NCI-H1092 treated with DMSO at 0.1 percent for 48 hours (cell line): ENCODE results near the gene ELK4.

Experiments used
- DNase-seq: peaks from one replicate; lab custom pipeline; 2025; lab: John Stamatoyannopoulos, UW

Gene ELK4

DNA sequence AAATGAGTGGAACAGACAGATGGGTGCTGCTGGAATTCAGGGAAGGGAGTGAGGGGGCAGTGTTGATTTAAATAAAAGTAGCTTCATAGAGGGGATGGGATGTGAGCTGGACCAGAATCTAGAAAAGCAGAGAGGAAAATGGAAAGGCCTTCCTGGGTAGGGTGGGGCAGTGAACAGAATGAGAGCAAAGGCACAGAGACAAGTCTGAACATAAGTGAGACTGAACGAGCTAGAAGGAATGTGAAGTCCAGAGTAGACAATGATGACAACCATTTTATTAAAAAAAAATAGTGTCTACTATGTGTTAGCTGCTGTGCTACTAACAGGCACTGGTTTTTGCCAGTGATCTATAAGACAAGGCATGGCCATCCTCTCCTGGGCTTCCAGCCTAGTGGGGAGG, 36.0 kb downstream of the ELK4 start:
- DNase-seq, result no peak

DNA sequence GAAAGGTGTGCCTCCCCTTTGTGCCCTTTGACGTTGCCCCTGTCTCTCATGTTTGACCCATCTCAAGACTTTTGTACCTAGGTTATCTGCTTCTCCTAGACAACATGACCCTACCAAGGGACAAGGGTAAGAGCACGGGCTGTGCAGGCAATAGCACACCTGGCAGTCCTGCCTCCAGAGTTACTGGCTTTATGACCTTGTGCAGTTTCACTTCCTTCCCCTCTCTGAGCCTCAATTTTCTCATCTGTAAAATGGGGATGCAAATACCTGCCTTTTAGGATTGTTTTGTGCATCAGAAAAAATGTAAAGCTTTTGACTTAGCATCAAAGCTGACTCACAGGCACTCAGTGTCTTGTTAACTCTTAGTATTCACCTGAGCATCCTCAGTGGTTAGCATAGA, 36.4 kb downstream of the ELK4 start:
- DNase-seq, result no peak

DNA sequence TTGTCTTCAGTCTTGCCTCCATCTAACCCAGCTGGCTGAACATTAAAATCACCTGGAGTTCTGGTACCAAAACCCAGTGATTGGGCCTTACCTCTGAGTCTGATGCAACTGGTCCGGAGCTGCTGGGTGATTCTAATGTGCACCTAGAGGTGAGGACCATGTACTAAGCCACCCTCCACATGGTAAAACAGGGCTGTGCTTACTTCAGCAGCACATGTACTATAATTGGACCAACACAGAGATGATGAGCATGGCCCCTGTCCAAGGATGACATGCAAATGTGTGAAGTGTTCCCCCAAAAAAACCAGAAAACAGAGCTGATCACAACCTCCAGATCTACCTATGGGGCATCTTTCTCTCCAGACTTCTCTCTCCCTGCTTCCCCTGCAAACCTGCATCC, 37.0 kb downstream of the ELK4 start:
- DNase-seq, result no peak

DNA sequence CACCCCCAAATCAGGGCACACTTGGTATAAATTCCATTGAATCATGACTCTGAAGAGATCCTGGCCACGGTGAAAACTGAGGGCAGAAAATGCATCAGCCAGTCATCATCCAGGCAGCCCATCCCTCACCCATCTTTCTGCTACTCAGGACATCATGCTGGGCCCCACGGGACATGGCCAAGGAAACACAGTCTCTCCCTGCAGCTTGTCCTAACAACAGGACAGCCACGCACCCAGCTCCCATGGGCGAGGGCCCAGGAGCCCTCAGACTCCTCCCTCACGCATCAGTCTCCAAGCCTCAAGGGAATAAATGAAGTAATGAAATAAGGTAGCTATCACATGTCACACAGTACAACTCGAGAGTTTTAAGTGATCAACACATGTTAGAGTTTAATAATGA, 37.8 kb downstream of the ELK4 start:
- DNase-seq, result no peak

DNA sequence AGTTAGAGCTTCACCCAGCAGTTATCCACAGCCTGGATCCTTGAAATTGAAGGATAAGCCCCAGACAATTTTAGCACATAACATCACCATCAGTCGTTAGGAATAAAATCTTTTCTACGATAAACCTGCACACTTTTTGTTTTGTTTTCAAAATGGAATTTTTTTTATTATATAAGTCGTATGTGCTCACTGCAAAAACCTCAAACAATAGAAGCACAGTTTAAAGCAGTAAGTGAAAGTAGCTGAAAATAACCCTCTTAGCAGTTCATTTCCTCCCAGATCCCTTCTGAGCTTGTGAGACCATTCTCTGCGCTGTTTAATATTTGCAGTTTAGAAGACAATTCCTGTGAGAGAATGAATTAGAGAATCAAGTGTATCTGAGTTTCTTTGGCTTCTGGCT, 38.3 kb downstream of the ELK4 start:
- no peak for DNase-seq

DNA sequence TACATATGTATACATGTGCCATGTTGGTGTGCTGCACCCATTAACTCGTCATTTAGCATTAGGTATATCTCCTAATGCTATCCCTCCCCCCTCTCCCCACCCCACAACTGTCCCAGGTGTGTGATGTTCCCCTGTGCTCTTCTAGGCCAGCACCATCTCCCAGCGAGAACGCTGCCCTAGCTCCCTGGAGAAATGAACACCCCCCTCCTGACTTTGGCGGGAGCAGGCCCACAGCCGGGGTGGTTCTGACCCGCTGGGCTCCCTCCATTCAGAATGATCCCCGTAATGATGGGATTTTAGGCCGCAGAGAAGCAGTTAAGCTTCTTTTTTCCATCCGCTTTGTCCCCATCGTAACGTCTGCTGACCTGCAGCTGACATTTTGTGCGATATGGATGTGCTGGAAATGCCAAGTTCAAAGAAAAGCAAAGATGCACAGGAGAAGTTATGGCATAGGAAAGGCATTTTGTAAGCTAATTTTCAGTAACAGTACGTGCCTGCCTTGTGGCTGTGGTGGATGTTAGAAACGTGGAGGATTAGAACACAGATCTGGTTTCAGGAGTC, 39.3 kb downstream of the ELK4 start:
- DNase-seq, result no peak

DNA sequence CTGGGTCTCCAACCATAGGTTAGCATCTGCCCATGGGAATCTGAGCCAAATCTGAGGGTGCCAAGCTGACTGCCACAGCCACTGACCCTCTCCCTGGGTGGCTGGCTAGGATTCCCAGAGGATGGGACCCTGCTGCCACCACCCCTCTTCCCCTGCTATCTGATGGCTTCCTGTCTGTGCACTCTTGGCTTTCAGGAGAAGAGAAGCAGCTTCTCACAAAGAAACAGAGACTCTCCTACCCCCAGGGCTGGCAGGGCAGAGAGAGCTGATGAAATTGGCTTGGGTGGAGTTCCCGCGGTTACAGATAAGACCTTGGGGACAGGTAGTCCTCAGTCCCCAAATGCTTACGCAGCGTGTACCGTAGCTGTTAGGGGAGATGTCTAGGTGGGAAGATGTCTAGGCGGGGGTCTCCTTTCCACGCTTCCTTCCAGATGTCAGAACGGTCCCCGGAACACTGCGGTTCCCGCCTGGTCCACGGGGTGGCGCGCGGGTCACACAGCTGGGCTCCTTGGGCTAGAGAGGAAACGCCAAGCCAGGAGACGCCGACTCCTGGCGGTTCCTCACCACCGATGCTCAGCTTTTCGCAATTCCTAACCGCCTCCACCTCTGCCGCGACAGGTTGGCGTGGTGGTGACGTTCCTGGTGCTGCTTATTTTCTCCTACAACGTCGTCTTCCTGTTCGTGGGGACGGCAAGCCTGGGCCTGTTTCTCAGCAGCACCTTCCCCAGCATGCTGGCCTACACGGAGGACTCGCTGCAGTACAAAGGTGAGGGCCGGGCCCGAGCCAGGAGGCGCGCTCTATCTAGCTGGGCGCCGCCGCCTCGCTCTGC, 40.1 kb downstream of the ELK4 start:
- peak; percentile 87 for DNase-seq

DNA sequence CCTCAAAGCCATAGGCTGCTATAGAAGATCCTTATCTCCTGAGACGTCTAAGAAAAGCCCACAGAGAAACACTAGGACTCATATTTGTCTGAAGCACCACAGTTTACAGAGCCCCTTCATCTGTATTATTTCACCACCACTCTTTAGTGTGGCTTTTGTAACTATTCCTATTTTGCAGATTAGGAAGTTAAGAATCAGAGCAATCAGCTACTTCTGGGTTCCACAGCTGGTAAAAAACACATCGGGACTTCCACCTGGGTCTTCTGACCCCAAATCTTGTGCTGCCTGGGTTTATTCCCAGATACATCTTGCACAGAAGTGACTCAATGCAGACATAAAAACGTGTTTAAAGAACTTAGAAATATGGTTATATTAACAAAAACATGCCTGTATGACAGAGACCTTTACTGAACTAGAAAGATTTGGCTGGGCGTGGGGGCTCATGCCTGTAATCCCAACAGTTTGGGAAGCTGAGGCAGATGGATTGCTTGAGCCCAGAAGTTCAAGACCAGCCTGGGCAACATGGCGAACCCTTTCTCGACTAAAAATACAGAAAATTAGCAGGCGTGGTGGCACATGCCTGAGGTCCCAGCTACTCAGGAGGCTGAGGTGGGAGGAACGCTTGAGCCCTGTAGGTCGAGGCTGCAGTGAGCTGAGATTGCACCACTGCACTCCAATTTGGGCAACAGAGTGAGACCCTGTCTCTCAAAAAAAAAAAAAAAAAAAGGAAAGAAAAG, 40.9 kb downstream of the ELK4 start:
- no peak for DNase-seq

DNA sequence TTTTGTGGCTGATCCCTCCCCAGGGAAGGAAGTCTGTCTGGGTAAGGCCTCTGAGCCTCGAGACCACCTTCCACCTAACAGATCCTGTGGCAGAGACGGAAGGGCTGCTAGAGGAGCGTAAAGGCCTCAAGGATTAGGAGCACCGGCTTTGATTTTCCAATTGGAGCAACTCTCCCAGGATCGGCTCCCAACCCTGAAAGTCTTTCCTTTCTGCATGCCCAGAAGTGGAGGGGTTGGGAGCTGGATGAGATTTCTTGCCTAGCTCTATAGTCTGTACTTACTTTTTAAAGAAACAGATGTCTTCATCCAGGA, 41.4 kb downstream of the ELK4 start:
- no peak for DNase-seq

DNA sequence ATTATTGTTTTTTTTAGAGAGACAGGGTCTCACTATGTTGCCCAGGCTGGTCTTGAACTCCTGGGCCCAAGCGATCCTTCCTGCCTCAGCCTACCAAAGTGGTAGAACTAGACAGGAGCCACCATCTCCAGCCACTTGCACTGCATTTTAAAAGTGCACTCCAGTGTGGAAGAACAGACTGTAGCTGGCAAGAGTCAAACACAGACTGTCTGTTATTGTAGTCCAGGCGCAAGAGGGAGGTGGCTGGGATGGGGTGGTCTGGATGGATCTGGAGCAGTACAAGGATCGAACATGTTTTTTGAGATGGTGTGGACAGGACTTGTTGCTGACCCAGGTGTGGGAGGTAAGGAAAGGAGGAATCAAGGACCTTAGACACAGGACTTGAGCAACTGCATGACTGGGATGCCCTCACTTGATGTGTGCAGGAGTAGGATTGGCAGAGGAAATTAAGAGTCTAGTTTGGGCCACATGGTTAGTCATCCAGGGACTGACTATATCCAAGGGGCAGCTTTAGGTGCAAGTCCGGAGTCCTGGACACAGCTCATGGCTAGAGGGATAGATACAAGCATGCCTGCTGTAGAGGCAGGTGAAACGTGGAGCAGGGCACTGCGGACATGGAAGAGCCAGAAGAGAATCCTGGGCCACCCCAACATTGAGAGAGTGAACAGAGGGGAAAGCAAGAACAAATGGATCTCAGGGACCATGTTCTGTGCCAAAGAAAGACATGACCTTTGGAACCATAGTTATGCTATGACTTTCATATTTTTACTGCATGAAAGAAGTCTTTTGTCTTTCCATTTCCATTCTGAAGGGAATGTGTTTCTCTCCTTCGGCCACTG, 42.0 kb downstream of the ELK4 start:
- no peak for DNase-seq

DNA sequence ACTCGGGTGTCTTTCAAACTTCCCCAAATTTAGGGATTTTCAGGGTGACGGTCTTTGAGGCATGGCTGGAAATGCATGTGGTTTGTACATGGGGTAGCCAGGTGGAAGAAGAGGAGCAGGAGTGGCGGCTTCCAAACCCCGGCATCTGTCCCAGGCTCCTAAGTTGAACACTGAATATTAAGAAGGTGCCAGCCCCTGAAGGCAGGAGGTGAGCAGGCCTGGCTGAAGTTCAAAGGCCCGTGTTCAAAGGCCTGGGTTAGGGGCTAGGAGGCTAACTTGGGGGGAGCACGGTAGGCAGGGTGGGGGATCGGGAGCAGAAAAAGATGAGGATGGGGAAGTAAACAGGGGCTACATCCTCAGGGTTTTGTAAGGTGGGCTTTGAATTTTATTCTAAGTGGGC, 42.8 kb downstream of the ELK4 start:
- no peak for DNase-seq

DNA sequence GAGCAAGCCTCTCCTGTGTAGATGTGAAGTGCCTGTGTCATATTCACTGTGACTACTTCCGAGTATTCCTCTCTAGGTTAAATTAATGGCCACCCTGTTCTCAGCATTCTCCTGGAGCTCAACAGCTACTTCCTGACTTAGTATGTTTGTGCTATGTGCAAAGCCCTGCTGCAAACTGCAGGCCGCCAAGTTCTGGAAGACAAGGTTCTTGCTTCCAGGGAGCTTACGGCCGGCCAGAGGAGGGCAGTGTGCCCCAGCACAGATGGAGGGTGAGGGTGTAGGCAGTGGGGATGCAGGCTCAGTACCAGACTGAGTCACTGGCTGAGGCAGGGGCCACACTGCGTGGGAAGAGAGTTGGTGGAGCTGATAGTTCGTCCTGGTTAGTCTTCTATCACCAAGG, 43.2 kb downstream of the ELK4 start:
- peak; percentile 26 for DNase-seq

DNA sequence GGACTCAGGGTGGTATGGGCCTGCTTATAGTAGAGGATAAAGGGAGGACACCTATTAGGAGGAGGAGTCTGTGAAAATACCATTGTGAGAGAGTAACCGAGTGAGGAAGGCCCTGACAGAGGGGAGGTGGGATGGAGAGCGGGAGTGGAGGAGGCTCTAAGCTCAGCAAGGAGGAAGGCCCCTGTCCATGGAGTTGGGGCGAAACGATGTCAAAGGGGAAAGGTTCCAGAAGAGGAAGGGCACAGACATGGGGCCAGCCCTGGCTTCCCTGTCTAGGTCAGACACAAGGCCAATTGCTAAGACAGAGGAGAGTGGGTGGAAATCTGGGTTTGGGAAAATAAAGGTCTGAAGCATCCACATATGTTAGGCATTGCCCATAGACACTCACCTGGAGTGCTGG, 44.2 kb downstream of the ELK4 start:
- DNase-seq, result no peak

DNA sequence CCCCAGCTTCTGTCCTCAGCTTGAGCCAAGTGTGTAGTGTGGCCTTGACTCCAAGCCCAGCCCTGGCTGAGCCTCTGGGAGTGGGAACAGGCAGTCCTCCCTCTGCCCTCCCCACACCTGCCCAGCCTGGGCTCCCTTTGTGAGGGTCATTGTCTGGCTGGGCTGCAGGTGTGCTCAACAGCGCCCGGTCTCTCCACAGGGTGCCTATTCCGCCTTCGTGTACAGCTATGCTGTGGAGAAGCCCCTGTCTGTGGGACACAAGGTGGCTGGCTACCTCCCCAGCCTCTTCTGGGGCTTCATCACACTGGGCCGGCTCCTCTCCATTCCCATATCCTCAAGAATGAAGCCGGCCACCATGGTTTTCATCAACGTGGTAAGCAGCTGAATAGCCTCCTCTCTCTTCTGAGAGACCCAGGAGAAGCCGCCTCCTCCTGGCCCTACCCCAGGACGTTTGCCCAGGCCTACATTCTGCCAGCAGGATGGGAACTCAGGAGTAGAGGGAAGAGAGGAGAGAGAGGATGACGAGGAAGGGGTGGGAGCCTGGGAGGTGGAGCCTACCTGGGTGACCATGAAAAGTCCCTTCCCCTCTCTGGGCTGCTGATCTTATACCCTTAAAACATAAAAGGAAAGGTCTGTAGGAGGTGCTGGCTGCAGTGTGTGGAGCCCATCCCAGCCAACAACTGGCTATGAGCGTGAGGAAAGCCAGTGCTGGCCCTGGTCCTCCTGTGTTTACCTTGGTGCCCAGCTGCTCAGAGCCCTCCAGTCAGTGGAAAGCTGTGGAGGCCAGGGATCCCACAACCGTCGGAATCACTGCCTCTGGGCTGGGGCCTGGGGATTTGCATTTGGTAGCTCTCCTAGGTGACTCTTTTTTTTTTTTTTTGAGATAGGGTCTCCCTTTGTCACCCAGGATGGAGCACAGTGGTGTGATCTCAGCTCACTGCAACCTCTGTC, 45.7 kb downstream of the ELK4 start:
- no peak for DNase-seq

DNA sequence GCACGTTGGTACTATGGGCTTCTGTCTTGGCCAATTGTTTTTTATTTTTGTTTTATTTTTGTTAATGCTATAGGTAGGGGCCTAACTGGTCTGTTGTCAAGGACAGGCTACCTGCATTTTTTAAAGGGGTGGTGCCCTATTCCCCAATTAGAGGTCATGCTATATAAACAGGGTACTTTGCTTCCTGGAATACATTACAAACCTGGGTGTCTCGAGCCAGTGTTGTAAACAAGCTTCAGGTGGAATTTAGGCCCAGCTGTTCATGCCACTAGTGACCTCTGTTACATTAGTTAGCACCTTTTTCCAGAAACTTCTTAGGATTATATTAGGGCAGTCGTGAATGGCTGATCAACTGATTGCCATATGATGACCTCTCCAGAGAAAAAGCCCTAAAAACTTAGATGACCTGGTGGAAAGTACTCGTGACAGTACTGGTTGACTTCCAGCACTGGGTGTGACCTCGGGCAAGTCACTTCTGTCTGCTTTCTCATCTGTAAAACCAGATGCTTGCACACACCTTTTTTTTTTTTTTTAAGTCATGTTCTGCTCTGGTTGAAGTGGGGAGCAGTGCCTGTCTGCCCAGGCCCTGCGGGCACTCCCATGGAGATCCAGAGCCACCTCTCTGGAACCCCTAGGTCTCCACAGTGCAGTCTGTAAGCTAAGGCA, 46.5 kb downstream of the ELK4 start:
- DNase-seq, result no peak

DNA sequence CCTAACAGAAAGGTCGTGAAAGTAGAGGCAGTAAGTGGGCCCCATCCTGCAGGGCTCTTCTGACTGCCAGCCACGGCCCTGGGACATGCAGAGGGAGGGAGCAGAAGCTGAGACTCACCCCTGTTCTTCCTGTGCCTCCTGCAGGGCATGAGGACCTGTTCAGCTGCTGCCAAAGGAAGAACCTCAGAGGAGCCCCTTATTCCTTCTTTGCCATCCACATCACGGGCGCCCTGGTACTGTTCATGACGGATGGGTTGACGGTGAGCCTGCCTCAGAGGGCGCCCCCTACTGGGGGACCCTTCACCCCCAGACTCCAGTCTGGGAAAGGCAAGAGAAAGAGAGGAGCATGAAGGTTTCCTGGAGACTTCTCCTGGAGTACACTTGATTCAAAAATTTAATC, 47.1 kb downstream of the ELK4 start:
- DNase-seq, result no peak

DNA sequence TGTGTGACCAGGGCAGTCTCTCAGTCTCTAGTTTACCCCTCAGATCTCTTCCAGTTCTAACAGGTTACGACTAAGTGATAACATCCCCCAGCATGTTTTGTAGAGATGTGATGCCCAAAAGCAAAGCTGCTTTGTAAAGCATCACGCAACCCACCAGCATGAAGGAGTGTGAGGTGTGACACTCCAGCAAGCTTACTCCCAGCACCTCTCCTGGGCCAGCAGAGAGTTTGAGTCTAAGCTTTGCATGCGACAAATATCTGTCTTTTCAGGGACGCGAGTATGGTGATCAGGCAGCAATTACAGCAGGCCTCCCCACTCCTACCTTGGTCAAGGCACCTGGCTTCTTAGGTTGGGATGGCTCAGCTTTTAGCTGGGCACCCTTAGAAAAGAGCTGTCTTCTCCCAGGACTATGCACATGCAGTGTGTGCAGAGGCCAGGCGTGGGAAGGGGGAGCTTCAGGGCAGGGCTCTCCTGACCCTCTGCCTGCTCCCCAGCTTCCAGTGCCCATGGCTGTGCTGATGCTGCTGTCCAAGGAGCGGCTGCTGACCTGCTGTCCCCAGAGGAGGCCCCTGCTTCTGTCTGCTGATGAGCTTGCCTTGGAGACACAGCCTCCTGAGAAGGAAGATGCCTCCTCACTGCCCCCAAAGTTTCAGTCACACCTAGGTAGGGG, 48.2 kb downstream of the ELK4 start:
- no peak for DNase-seq

DNA sequence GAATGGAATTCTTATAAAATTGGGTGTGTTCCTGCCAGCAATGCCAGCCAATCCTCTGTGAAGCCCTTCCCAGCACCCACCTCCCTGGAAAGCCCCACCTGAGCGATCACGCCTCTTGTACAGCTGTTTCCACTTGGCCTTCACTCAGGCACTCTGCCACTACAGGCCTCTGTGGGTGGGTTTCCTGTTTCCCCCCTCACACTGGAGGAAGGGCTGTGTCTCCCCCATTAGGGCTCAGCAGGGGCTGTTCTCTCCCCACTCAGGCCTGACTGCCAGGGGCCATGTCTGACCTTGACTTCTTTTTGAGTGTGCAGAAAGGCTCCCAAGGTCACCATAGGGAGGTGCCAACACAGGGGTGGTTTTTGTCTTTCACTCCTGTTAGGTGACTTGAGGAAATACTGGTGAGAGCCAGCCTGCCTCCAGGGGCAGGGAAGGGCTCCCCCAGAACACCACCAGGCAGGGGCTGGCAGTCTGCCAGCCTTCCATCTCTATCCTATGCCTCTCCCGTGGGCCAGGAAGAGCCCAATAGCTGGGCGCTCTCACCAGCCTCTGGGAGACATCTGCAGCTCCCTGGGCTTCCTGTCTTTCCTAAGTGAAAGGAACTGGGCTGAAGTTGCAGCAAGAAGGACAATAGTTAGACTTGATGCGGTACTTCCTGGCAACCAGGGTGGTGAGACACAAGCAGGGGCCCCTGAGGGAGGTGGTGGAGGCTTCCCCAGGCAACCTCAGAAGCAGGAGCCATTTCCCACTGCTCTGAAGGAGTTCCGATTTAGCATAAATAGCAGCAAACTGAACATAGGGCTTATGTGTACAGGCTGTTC, 49.1 kb downstream of the ELK4 start:
- DNase-seq, result peak; percentile 91

DNA sequence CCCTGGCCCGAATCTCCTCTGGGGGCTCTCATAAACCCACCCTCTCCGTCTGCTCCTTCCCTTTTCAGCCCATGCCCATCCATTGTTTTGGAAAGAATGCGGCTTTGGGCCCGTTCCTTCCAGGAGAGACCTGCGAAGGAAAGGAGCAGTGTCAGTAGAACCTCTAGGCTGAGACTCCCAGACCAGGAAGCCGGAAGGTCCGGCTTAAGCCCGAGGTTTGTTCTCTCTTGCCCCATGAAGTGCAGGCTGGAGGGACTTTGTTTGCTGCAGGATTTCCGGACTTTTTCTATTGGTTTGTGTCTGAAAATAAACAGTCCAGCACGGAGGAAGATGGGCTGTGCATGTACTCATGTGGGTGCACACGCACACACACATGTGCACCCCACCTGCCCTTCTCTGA, 49.8 kb downstream of the ELK4 start:
- no peak for DNase-seq
